ENCODE results near the gene STOM.

STOM gene

GRCh38 chr9:121331549-121331948 is 38.5 kb downstream of the STOM start:
- no peak overlapping the region for H3K27ac ChIP-seq (ENCODE audit: low read depth, low read length)
- peaks cover 18 to 54% of the 10 kb centered on the region in 2 donors for H3K36me3 ChIP-seq (ENCODE audit: control insufficient read depth in 1 of 2, insufficient read depth in 2 of 2, low read length in 2 of 2)

DNA sequence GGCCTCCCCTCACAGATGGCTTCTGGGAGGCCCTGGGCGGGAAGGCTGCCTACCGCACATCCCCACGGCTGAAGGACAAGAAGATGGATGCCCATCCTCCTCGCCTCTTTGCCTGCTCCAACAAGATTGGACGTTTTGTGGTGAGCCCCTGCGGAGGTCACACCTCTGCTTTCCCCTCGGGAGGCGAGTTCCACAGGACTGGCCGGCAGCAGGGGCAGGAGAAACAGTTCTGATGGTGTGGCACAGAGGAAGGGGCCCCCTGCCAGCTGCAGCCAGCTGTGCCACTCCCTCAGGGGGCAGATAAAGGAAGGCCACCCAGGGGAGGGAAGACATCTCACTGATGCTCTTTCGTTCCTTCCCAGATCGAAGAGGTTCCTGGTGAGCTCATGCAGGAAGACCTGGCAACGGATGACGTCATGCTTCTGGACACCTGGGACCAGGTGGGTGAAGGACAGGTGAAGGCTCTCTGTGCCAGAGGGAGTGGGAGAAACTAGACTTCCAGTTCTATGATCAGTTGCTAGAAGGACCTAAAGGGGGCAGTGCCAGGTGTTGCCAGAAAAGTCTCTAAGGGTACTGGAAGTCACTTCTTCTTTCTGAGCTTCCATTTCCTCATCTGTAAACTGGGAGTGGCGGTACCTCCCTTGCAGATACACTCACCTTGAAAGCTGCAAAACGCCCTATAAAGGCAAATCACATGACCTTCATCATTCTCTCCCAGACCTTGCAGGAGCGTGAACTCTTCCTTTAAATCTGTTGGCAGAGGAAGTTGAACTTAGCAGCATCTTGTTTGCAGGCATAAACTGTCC is 41.0 kb downstream of the STOM start:
- H3K36me3 ChIP-seq (ENCODE audit: control insufficient read depth in 1 of 2, insufficient read depth in 2 of 2, low read length in 2 of 2) = peaks cover 41 to 78% of the 10 kb centered on the region in 2 donors
- peaks cover 2 to 5% of the 10 kb centered on the region in 2 donors for H3K4me1 ChIP-seq (ENCODE audit: control insufficient read depth in 1 of 2, insufficient read depth in 2 of 2, low read length in 2 of 2)
- no peaks in the 10 kb centered on the region for H3K27me3 ChIP-seq (ENCODE audit: control insufficient read depth in 1 of 2, insufficient read depth in 2 of 2, low read length in 2 of 2)
- H3K9me3 ChIP-seq (ENCODE audit: control insufficient read depth in 1 of 2, low read length in 2 of 2) = no peaks in the 10 kb centered on the region
- H3K9ac ChIP-seq (ENCODE audit: low read depth in 1 of 2, low read length in 2 of 2) = no peak overlapping the region
- no peak overlapping the region for H3K4me3 ChIP-seq (ENCODE audit: low read depth in 1 of 2, low read length in 2 of 2)
- H3K27ac ChIP-seq (ENCODE audit: low read depth, low read length) = no peak overlapping the region

More at GRCh38 chr9:121331549-121331948, 38.5 kb downstream of the STOM start:
- Histone ChIP-seq H3K4me3 (ENCODE audit: low read depth in 1 of 2, low read length in 2 of 2) (no peak overlapping the region), H3K9me3 (ENCODE audit: control insufficient read depth in 1 of 2, low read length in 2 of 2) (no peaks in the 10 kb centered on the region), H3K27me3 (ENCODE audit: control insufficient read depth in 1 of 2, insufficient read depth in 2 of 2, low read length in 2 of 2) (no peaks in the 10 kb centered on the region), H3K4me1 (ENCODE audit: control insufficient read depth in 1 of 2, insufficient read depth in 2 of 2, low read length in 2 of 2) (peaks cover 0 to 4% of the 10 kb centered on the region in 2 donors), H3K9ac (ENCODE audit: low read depth in 1 of 2, low read length in 2 of 2) (no peak overlapping the region)

- no peak overlapping the region for H3K4me3 ChIP-seq (ENCODE audit: low read depth in 1 of 2, low read length in 2 of 2)
- H3K27ac ChIP-seq (ENCODE audit: low read depth, low read length) = no peak overlapping the region
- H3K27me3 ChIP-seq (ENCODE audit: control insufficient read depth in 1 of 2, insufficient read depth in 2 of 2, low read length in 2 of 2) = no peaks in the 10 kb centered on the region
- peaks cover 42 to 78% of the 10 kb centered on the region in 2 donors for H3K36me3 ChIP-seq (ENCODE audit: control insufficient read depth in 1 of 2, insufficient read depth in 2 of 2, low read length in 2 of 2)
- H3K9me3 ChIP-seq (ENCODE audit: control insufficient read depth in 1 of 2, low read length in 2 of 2) = no peaks in the 10 kb centered on the region
- peaks cover 2 to 5% of the 10 kb centered on the region in 2 donors for H3K4me1 ChIP-seq (ENCODE audit: control insufficient read depth in 1 of 2, insufficient read depth in 2 of 2, low read length in 2 of 2)
- no peak overlapping the region for H3K9ac ChIP-seq (ENCODE audit: low read depth in 1 of 2, low read length in 2 of 2)
Measured at GRCh38 chr9:121328476-121328875, 41.6 kb downstream of the STOM start.

DNA sequence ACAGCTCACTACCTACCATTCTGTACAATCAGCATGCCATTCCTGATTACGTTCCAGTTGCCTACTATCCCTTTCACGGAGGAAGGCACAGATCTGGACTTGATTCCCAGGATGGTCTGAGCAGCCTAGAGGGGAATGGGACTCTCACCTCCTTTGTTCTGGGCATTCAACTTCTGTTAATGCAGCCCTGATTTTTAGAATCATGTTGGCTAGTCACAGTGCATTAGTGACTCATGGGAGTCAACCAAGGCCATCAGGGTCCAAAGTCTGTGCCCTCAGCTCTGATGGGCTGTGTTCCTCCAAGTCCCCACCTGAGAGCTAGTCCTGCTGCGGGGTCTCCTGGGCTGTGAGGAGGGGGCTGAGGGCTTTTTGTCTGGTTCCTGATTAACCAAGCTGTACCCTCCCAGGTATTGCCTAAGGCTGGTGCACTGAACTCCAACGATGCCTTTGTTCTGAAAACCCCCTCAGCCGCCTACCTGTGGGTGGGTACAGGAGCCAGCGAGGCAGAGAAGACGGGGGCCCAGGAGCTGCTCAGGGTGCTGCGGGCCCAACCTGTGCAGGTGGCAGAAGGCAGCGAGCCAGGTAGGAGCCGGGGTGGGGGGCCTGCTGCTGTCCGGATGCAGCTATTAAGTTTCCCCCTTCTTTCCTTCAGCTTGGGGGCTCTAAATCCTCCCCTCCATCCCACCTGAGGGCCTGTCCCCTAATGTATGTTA is 43.0 kb downstream of the STOM start:
- peak overlapping the region; percentile 46 for H3K27ac ChIP-seq (ENCODE audit: low read depth, low read length)
- H3K4me3 ChIP-seq (ENCODE audit: low read depth in 1 of 2, low read length in 2 of 2) = no peak overlapping the region
- no peaks in the 10 kb centered on the region for H3K27me3 ChIP-seq (ENCODE audit: control insufficient read depth in 1 of 2, insufficient read depth in 2 of 2, low read length in 2 of 2)
- H3K36me3 ChIP-seq (ENCODE audit: control insufficient read depth in 1 of 2, insufficient read depth in 2 of 2, low read length in 2 of 2) = peaks cover 42 to 74% of the 10 kb centered on the region in 2 donors
- no peaks in the 10 kb centered on the region for H3K9me3 ChIP-seq (ENCODE audit: control insufficient read depth in 1 of 2, low read length in 2 of 2)
- H3K4me1 ChIP-seq (ENCODE audit: control insufficient read depth in 1 of 2, insufficient read depth in 2 of 2, low read length in 2 of 2) = peaks cover 2 to 12% of the 10 kb centered on the region in 2 donors
- no peak overlapping the region for H3K9ac ChIP-seq (ENCODE audit: low read depth in 1 of 2, low read length in 2 of 2)

DNA sequence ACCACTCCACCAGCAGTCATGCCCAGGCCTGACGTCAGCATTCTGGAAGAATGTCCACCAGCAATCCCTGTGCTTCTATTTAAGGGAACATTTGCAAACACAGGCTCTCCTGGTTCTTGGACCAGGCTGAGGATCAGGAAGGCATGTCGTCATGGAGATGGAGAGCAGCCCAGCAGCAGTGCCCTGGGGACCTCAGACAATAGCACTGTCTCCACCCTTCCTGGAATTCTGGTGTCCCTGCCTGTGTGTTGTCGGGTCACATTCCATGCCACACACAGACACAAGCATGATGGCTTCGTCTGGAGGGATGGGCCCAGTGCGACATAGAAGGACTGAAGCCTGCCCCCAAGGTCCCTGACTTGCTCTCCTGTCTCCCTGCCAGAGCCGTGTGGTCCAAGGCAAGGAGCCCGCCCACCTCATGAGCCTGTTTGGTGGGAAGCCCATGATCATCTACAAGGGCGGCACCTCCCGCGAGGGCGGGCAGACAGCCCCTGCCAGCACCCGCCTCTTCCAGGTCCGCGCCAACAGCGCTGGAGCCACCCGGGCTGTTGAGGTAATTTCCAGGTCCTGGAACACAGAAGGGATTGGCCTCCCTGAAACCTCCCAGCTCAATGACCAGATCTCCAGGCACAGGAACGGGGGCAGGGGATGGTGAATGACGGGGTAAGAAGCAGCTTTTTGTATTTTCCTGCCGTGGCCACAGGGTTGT is 43.8 kb downstream of the STOM start:
- no peaks in the 10 kb centered on the region for H3K27me3 ChIP-seq (ENCODE audit: control insufficient read depth in 1 of 2, insufficient read depth in 2 of 2, low read length in 2 of 2)
- H3K9me3 ChIP-seq (ENCODE audit: control insufficient read depth in 1 of 2, low read length in 2 of 2) = no peaks in the 10 kb centered on the region
- H3K4me1 ChIP-seq (ENCODE audit: control insufficient read depth in 1 of 2, insufficient read depth in 2 of 2, low read length in 2 of 2) = peaks cover 2 to 15% of the 10 kb centered on the region in 2 donors
- H3K36me3 ChIP-seq (ENCODE audit: control insufficient read depth in 1 of 2, insufficient read depth in 2 of 2, low read length in 2 of 2) = peaks cover 42 to 73% of the 10 kb centered on the region in 2 donors
- H3K9ac ChIP-seq (ENCODE audit: low read depth in 1 of 2, low read length in 2 of 2) = peak overlapping the region in 1 of 2 donors; percentile 7
- no peak overlapping the region for H3K4me3 ChIP-seq (ENCODE audit: low read depth in 1 of 2, low read length in 2 of 2)
- peak overlapping the region; percentile 72 for H3K27ac ChIP-seq (ENCODE audit: low read depth, low read length)

DNA sequence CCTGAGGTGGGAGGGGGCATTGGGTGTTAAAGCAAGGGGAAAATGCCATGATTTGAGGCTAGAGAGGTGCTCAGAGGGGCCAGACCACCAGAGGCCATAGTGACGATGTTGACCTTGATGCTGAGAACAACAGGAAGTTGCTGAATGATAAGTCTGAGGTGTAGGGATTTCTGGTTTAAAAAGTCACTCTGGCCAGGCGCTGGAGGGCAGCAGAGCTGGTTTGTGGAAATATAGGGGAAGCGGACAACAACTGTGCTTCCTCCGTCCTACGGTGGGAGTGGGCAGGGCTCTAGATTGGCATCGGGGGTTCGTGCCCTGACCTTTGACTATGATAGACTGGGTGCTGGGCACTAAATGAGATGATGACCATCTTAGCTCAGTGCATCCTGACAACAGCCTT is 44.7 kb downstream of the STOM start:
- Histone ChIP-seq H3K9ac (ENCODE audit: low read depth in 1 of 2, low read length in 2 of 2) (peak overlapping the region in 1 of 2 donors; percentile 7), H3K4me3 (ENCODE audit: low read depth in 1 of 2, low read length in 2 of 2) (no peak overlapping the region), H3K4me1 (ENCODE audit: control insufficient read depth in 1 of 2, insufficient read depth in 2 of 2, low read length in 2 of 2) (peaks cover 6 to 20% of the 10 kb centered on the region in 2 donors), H3K27ac (ENCODE audit: low read depth, low read length) (peak overlapping the region; percentile 72), H3K9me3 (ENCODE audit: control insufficient read depth in 1 of 2, low read length in 2 of 2) (no peaks in the 10 kb centered on the region), H3K36me3 (ENCODE audit: control insufficient read depth in 1 of 2, insufficient read depth in 2 of 2, low read length in 2 of 2) (peaks cover 43 to 65% of the 10 kb centered on the region in 2 donors), H3K27me3 (ENCODE audit: control insufficient read depth in 1 of 2, insufficient read depth in 2 of 2, low read length in 2 of 2) (no peaks in the 10 kb centered on the region)

- no peak overlapping the region for H3K9ac ChIP-seq (ENCODE audit: low read depth in 1 of 2, low read length in 2 of 2)
- no peaks in the 10 kb centered on the region for H3K27me3 ChIP-seq (ENCODE audit: control insufficient read depth in 1 of 2, insufficient read depth in 2 of 2, low read length in 2 of 2)
- H3K9me3 ChIP-seq (ENCODE audit: control insufficient read depth in 1 of 2, low read length in 2 of 2) = no peaks in the 10 kb centered on the region
- peaks cover 39 to 59% of the 10 kb centered on the region in 2 donors for H3K36me3 ChIP-seq (ENCODE audit: control insufficient read depth in 1 of 2, insufficient read depth in 2 of 2, low read length in 2 of 2)
- peak overlapping the region; percentile 72 for H3K27ac ChIP-seq (ENCODE audit: low read depth, low read length)
- H3K4me1 ChIP-seq (ENCODE audit: control insufficient read depth in 1 of 2, insufficient read depth in 2 of 2, low read length in 2 of 2) = peaks cover 6 to 20% of the 10 kb centered on the region in 2 donors
- H3K4me3 ChIP-seq (ENCODE audit: low read depth in 1 of 2, low read length in 2 of 2) = no peak overlapping the region
Measured at GRCh38 chr9:121324755-121325154, 45.3 kb downstream of the STOM start.

- Histone ChIP-seq H3K4me1 (ENCODE audit: control insufficient read depth in 1 of 2, insufficient read depth in 2 of 2, low read length in 2 of 2) (peaks cover 6 to 20% of the 10 kb centered on the region in 2 donors), H3K36me3 (ENCODE audit: control insufficient read depth in 1 of 2, insufficient read depth in 2 of 2, low read length in 2 of 2) (peaks cover 35 to 55% of the 10 kb centered on the region in 2 donors), H3K9ac (ENCODE audit: low read depth in 1 of 2, low read length in 2 of 2) (no peak overlapping the region)
Measured at GRCh38 chr9:121324316-121324715, 45.7 kb downstream of the STOM start.

GRCh38 chr9:121323449-121324151 is 46.5 kb downstream of the STOM start:
- no peak overlapping the region for H3K4me3 ChIP-seq (ENCODE audit: low read depth in 1 of 2, low read length in 2 of 2)
- no peaks in the 10 kb centered on the region for H3K9me3 ChIP-seq (ENCODE audit: control insufficient read depth in 1 of 2, low read length in 2 of 2)
- peaks cover 6 to 20% of the 10 kb centered on the region in 2 donors for H3K4me1 ChIP-seq (ENCODE audit: control insufficient read depth in 1 of 2, insufficient read depth in 2 of 2, low read length in 2 of 2)
- H3K36me3 ChIP-seq (ENCODE audit: control insufficient read depth in 1 of 2, insufficient read depth in 2 of 2, low read length in 2 of 2) = peaks cover 37 to 54% of the 10 kb centered on the region in 2 donors
- H3K27ac ChIP-seq (ENCODE audit: low read depth, low read length) = no peak overlapping the region
- H3K9ac ChIP-seq (ENCODE audit: low read depth in 1 of 2, low read length in 2 of 2) = no peak overlapping the region
- H3K27me3 ChIP-seq (ENCODE audit: control insufficient read depth in 1 of 2, insufficient read depth in 2 of 2, low read length in 2 of 2) = no peaks in the 10 kb centered on the region

More at GRCh38 chr9:121324316-121324715, 45.7 kb downstream of the STOM start:
- Histone ChIP-seq H3K4me3 (ENCODE audit: low read depth in 1 of 2, low read length in 2 of 2) (no peak overlapping the region), H3K9me3 (ENCODE audit: control insufficient read depth in 1 of 2, low read length in 2 of 2) (no peaks in the 10 kb centered on the region), H3K27me3 (ENCODE audit: control insufficient read depth in 1 of 2, insufficient read depth in 2 of 2, low read length in 2 of 2) (no peaks in the 10 kb centered on the region), H3K27ac (ENCODE audit: low read depth, low read length) (no peak overlapping the region)
